Liver (tissue), 9 donors: Measurements from ENCODE around the gene LSM14B. TPM values are rescaled to one million over a fixed set of nuclear protein-coding genes. Genes with fewer than 3 reads are reported as not detected.

Experiments
- DNase-seq: peaks from one replicate; pipeline ENCODE4 v3.0.0-alpha.2; 2017; ENCODE audit warnings: low spot score
- H3K27ac ChIP-seq, 2 donors: one replicate each; pipeline ENCODE4 v1.7.0; 2013; ENCODE audit warnings: inconsistent platforms in 2 of 2, low read length in 2 of 2, control low read depth in 1 of 2, low read depth in 1 of 2, mild to moderate bottlenecking in 1 of 2
- H3K27me3 ChIP-seq, 4 donors: one replicate each; pipeline versions ENCODE4 v1.6.1 to v1.7.0; 2013; ENCODE audit warnings: low read length in 3 of 4, inconsistent platforms in 1 of 4, mild to moderate bottlenecking in 1 of 4, moderate library complexity in 1 of 4; ENCODE audit not compliant: control insufficient read depth in 4 of 4, insufficient read depth in 4 of 4
- H3K36me3 ChIP-seq, 4 donors: one replicate each; pipeline versions ENCODE4 v1.6.1 to v1.7.0; 2013; ENCODE audit warnings: low read length in 3 of 4, mild to moderate bottlenecking in 3 of 4, low read depth in 1 of 4, moderate library complexity in 1 of 4; ENCODE audit not compliant: control insufficient read depth in 4 of 4, insufficient read depth in 3 of 4
- H3K4me1 ChIP-seq, 4 donors: one replicate each; pipeline versions ENCODE4 v1.6.1 to v1.7.0; 2013; ENCODE audit warnings: low read length in 3 of 4, mild to moderate bottlenecking in 3 of 4, moderate library complexity in 1 of 4; ENCODE audit not compliant: control insufficient read depth in 4 of 4, insufficient read depth in 4 of 4
- H3K4me3 ChIP-seq, 3 donors: one replicate each; pipeline versions ENCODE4 v1.6.1 to v1.7.0; 2013; ENCODE audit warnings: low read length in 3 of 3, control low read depth in 1 of 3, low read depth in 1 of 3, mild to moderate bottlenecking in 1 of 3
- H3K9ac ChIP-seq, 2 donors: one replicate each; pipeline ENCODE4 v1.7.0; 2013; ENCODE audit warnings: low read length in 2 of 2, mild to moderate bottlenecking in 2 of 2, moderate library complexity in 2 of 2, control low read depth in 1 of 2, low read depth in 1 of 2
- H3K9me3 ChIP-seq, 4 donors: one replicate each; pipeline versions ENCODE4 v1.6.1 to v1.7.0; 2013; ENCODE audit warnings: low read length in 3 of 4; ENCODE audit not compliant: control insufficient read depth in 4 of 4
- ATF3 ChIP-seq: IDR thresholded peaks from 2 replicates; pipeline ENCODE4 v1.6.1; 2016; ENCODE audit warnings: antibody characterized with exemption
- EGR1 ChIP-seq, 2 donors: IDR thresholded peaks; 2 replicates each; pipeline ENCODE4 v1.6.1; 2016 to 2018; ENCODE audit warnings: antibody characterized with exemption in 2 of 2, low read depth in 2 of 2
- FOXA1 ChIP-seq: IDR thresholded peaks from 2 replicates; pipeline ENCODE4 v1.6.1; 2016; ENCODE audit warnings: antibody characterized with exemption
- FOXA2 ChIP-seq: IDR thresholded peaks from 2 replicates; pipeline ENCODE4 v1.6.1; 2016; ENCODE audit warnings: antibody characterized with exemption
- GABPA ChIP-seq, 2 donors: IDR thresholded peaks in 1 of 2; conservative IDR thresholded peaks in 1 of 2; 2 replicates each; pipeline ENCODE4 v1.6.1; 2016; ENCODE audit warnings: antibody characterized with exemption in 2 of 2, mild to moderate bottlenecking in 1 of 2, moderate library complexity in 1 of 2
- HNF4A ChIP-seq, 2 donors: conservative IDR thresholded peaks; 2 replicates each; pipeline ENCODE4 v1.6.1; 2016; ENCODE audit warnings: antibody characterized with exemption in 2 of 2, mild to moderate bottlenecking in 2 of 2
- HNF4G ChIP-seq: IDR thresholded peaks from 2 replicates; pipeline ENCODE4 v1.6.1; 2016; ENCODE audit warnings: antibody characterized with exemption
- JUND ChIP-seq, 2 donors: IDR thresholded peaks; 2 replicates each; pipeline ENCODE4 v1.6.1; 2016; ENCODE audit warnings: antibody characterized with exemption in 2 of 2
- NR2F2 ChIP-seq: IDR thresholded peaks from 2 replicates; pipeline ENCODE4 v1.6.1; 2016; ENCODE audit warnings: antibody characterized with exemption
- RAD21 ChIP-seq, 2 donors: IDR thresholded peaks; 2 replicates each; pipeline ENCODE4 v1.6.1; 2016; ENCODE audit warnings: antibody characterized with exemption in 2 of 2, mild to moderate bottlenecking in 2 of 2
- REST ChIP-seq: IDR thresholded peaks from 2 replicates; pipeline ENCODE4 v1.6.1; 2016; ENCODE audit warnings: antibody characterized with exemption, mild to moderate bottlenecking
- RXRA ChIP-seq, 2 donors: IDR thresholded peaks; 2 replicates each; pipeline ENCODE4 v1.6.1; 2017 to 2018; ENCODE audit warnings: antibody characterized with exemption in 2 of 2, mild to moderate bottlenecking in 1 of 2
- SP1 ChIP-seq: IDR thresholded peaks from 2 replicates; pipeline ENCODE4 v1.6.1; 2018; ENCODE audit warnings: antibody characterized with exemption, mild to moderate bottlenecking
- TAF1 ChIP-seq: conservative IDR thresholded peaks from 2 replicates; pipeline ENCODE4 v1.6.1; 2016; ENCODE audit warnings: antibody characterized with exemption, mild to moderate bottlenecking
- YY1 ChIP-seq: IDR thresholded peaks from 2 replicates; pipeline ENCODE4 v1.6.1; 2016; ENCODE audit warnings: antibody characterized with exemption, mild to moderate bottlenecking
- whole genome bisulfite sequencing: extraction: QIAGEN DNeasy Blood & Tissue Kit; methylation state at CpG from one replicate; pipeline ENCODE4 v1.1.7; 2013; 5-methylcytosine and 5-hydroxymethylcytosine counted together
- polyA plus RNA-seq, 2 donors: library from polyadenylated mRNA; stranded (reverse) in 1 of 2; unstranded in 1 of 2; fragments of 200-250 nt in 1 of 2; fragments of >200 nt in 1 of 2; fragmentation: Nextera tagmentation in 1 of 2; extraction: Ambion mirVana in 1 of 2; gene quantifications; one replicate each; pipeline versions ENCODE4 v1.2.1 to v1.2.3, GENCODE V29; 2013 to 2015
- total RNA-seq, 2 donors: library from RNA; depleted of rRNA; stranded (reverse); fragments of >200 nt; gene quantifications; one replicate each; pipeline ENCODE4 v1.2.3, GENCODE V29; 2014
- TF ChIP-seq, protein P1 (sequence below): IDR thresholded peaks from 2 replicates; pipeline ENCODE4 v1.6.1; 2016; ENCODE audit warnings: antibody characterized with exemption
- TF ChIP-seq, protein P2 (sequence below): fragments of 150-350 bp; IDR thresholded peaks from 2 replicates; pipeline ENCODE4 v1.5.1; 2017; ENCODE audit warnings: improper control_type of control experiment, low read depth, low read length; ENCODE audit not compliant: missing input control
- TF ChIP-seq, protein P3 (sequence below): IDR thresholded peaks from 2 replicates; pipeline ENCODE4 v1.6.1; 2016; ENCODE audit warnings: antibody characterized with exemption
- donor health status: healthy.
- donor health status: healthy.
- donor health status: healthy.
- donor health status: healthy.
- donor health status: healthy.

LSM14B gene
- total and polyA plus RNA-seq, 4 donors: 0.99 to 15.9 (median 13.3) TPM

DNA sequence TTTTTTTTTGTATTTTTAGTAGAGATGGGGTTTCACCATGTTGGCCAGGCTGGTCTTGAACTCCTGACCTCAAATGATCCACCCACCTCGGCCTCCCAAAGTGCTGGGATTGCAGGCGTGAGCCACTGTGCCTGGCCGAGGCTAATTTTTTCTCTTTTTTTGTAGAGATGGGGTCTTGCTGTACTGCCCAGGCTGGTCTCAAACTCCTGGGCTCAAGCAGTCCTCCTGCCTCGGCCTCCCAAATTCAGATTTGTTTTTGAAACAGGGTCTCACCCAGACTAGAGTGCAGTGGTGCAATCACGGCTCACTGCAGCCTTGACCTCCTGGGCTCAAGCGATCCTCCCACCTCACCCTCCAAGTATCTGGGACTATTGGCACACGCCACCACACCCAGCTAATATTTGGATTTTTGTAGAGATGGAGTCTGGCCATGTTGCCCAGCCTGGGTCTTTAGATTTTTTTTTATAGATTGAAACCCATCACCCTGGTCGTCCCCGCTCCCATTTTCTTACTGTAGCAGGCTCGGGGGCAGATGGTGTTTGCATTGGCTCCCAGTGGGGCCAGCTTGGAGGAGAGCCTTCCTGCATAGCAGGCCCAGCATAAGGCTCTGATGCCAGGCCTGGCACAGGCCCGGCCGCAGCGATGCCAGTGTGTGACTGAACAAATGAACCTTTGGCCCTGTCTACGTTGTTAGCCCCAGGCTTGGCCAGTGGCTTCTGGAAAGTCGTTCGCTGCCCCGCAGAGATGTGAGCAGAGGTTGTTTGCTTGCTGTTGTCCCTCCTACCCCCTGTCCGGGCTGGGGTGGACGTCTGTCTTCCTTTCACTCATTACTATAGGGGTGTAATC is 56.3 kb downstream of the LSM14B start:
- H3K9ac ChIP-seq: peak overlapping the region; percentile 78 to 80
- peaks cover 0 to 14% (median 4%) of the 10 kb centered on the region in 4 donors for H3K36me3 ChIP-seq
- peak overlapping the region in 2 of 3 donors; percentile 12 to 42 for H3K4me3 ChIP-seq
- no peaks in the 10 kb centered on the region for H3K9me3 ChIP-seq
- WGBS: 39% methylated on average over 19 of the region's 19 CpGs
- TF ChIP-seq RXRA (IDR thresholded peaks at IDR 0.05): peak; percentile 74 to 76
- no peak for TF ChIP-seq EGR1 (IDR thresholded peaks at IDR 0.05; ENCODE audit: low read depth in 2 of 2)
- TF ChIP-seq, protein P1, sequence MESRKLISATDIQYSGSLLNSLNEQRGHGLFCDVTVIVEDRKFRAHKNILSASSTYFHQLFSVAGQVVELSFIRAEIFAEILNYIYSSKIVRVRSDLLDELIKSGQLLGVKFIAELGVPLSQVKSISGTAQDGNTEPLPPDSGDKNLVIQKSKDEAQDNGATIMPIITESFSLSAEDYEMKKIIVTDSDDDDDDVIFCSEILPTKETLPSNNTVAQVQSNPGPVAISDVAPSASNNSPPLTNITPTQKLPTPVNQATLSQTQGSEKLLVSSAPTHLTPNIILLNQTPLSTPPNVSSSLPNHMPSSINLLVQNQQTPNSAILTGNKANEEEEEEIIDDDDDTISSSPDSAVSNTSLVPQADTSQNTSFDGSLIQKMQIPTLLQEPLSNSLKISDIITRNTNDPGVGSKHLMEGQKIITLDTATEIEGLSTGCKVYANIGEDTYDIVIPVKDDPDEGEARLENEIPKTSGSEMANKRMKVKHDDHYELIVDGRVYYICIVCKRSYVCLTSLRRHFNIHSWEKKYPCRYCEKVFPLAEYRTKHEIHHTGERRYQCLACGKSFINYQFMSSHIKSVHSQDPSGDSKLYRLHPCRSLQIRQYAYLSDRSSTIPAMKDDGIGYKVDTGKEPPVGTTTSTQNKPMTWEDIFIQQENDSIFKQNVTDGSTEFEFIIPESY: peak; percentile 57
- TF ChIP-seq RAD21 (IDR thresholded peaks at IDR 0.05): peak; percentile 23 to 44
- TF ChIP-seq NR2F2: peak; percentile 54
- TF ChIP-seq HNF4G: peak; percentile 69
- TF ChIP-seq, protein P2, sequence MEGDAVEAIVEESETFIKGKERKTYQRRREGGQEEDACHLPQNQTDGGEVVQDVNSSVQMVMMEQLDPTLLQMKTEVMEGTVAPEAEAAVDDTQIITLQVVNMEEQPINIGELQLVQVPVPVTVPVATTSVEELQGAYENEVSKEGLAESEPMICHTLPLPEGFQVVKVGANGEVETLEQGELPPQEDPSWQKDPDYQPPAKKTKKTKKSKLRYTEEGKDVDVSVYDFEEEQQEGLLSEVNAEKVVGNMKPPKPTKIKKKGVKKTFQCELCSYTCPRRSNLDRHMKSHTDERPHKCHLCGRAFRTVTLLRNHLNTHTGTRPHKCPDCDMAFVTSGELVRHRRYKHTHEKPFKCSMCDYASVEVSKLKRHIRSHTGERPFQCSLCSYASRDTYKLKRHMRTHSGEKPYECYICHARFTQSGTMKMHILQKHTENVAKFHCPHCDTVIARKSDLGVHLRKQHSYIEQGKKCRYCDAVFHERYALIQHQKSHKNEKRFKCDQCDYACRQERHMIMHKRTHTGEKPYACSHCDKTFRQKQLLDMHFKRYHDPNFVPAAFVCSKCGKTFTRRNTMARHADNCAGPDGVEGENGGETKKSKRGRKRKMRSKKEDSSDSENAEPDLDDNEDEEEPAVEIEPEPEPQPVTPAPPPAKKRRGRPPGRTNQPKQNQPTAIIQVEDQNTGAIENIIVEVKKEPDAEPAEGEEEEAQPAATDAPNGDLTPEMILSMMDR: no peak
- peak; percentile 88 for TF ChIP-seq YY1
- TF ChIP-seq, protein P3, sequence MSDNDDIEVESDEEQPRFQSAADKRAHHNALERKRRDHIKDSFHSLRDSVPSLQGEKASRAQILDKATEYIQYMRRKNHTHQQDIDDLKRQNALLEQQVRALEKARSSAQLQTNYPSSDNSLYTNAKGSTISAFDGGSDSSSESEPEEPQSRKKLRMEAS: peak; percentile 70
- TF ChIP-seq TAF1: peak; percentile 92
- no peak for TF ChIP-seq FOXA2
- no peak for TF ChIP-seq ATF3
- TF ChIP-seq REST: peak; percentile 93
- no peak for TF ChIP-seq JUND (IDR thresholded peaks at IDR 0.05)
- peak in 1 of 2 donors; percentile 50 for TF ChIP-seq GABPA (IDR thresholded peaks at IDR 0.05 in 1 of 2, conservative IDR thresholded peaks at IDR 0.05 in 1 of 2)
- TF ChIP-seq SP1: peak; percentile 96
- TF ChIP-seq FOXA1: no peak
- TF ChIP-seq HNF4A (conservative IDR thresholded peaks at IDR 0.05): peak; percentile 83 to 85
- DNase-seq: no peak
- H3K27me3 ChIP-seq: no peaks in the 10 kb centered on the region
- H3K4me1 ChIP-seq: peaks cover 3 to 41% (median 12%) of the 10 kb centered on the region in 4 donors
- peak overlapping the region; percentile 97 to 98 for H3K27ac ChIP-seq
